Neural cell (in vitro differentiated cells): ENCODE results near the gene TMPRSS3. TPM values are rescaled to one million over a fixed set of nuclear protein-coding genes. Genes with fewer than 3 reads are reported as not detected.

Source experiments
- H2AFZ ChIP-seq: fragments of 200-600, 300-800 bp; sonication (generic), shearing (Covaris generic); 2 replicates; pipeline ENCODE4 v1.6.0; 2014; ENCODE audit warnings: low read depth, mild to moderate bottlenecking, antibody characterized with exemption, low read length, moderate library complexity
- H3F3A ChIP-seq: fragments of 200-600 bp; shearing (Covaris generic); 2 replicates; pipeline ENCODE4 v1.6.1; 2016; ENCODE audit warnings: mild to moderate bottlenecking, moderate library complexity, mixed read lengths, antibody characterized with exemption, low read length; ENCODE audit not compliant: insufficient read depth, poor library complexity, severe bottlenecking
- H3K27ac ChIP-seq: fragments of 200-600, 300-800 bp; sonication (generic), shearing (Covaris generic); 2 replicates; pipeline ENCODE4 v1.5.1; 2014; ENCODE audit warnings: mild to moderate bottlenecking, low read length, moderate library complexity
- H3K27me3 ChIP-seq: fragments of 300-800, 200-600 bp; sonication (generic), shearing (Covaris generic); 2 replicates; pipeline ENCODE4 v1.6.0; 2014; ENCODE audit warnings: mild to moderate bottlenecking, low read depth, low read length, moderate library complexity; ENCODE audit not compliant: insufficient read depth
- H3K36me3 ChIP-seq: fragments of 300-800, 200-600 bp; sonication (generic), shearing (Covaris generic); 2 replicates; pipeline ENCODE4 v1.5.1; 2014; ENCODE audit warnings: mild to moderate bottlenecking, antibody characterized with exemption, low read length, moderate library complexity; ENCODE audit not compliant: insufficient read depth
- H3K4me2 ChIP-seq: fragments of 300-800, 200-600 bp; sonication (generic), shearing (Covaris generic); 2 replicates; pipeline ENCODE4 v1.6.0; 2014; ENCODE audit warnings: mild to moderate bottlenecking, low read length
- H3K4me3 ChIP-seq: fragments of 300-800, 200-600 bp; sonication (generic), shearing (Covaris generic); 2 replicates; pipeline ENCODE4 v1.5.1; 2014; ENCODE audit warnings: mild to moderate bottlenecking, low read length, moderate library complexity
- H3K79me2 ChIP-seq: fragments of 200-600 bp; shearing (Covaris generic); replicated peaks from 2 replicates; pipeline ENCODE4 v1.6.0; 2014; ENCODE audit warnings: mild to moderate bottlenecking, low read length, moderate library complexity; ENCODE audit not compliant: insufficient read depth
- H3K9ac ChIP-seq: fragments of 300-800, 200-600 bp; sonication (generic), shearing (Covaris generic); 2 replicates; pipeline ENCODE4 v1.6.1; 2016; ENCODE audit warnings: mild to moderate bottlenecking, low read length, mixed read lengths
- H3K9me2 ChIP-seq: fragments of 200-600 bp; shearing (Covaris generic); 2 replicates; pipeline ENCODE4 v1.6.1; 2016; ENCODE audit warnings: mild to moderate bottlenecking, low read length, mixed read lengths; ENCODE audit not compliant: insufficient read depth
- H3K9me3 ChIP-seq: fragments of 200-600, 300-800 bp; sonication (generic), shearing (Covaris generic); 2 replicates; pipeline ENCODE4 v1.6.1; 2016; ENCODE audit warnings: mild to moderate bottlenecking, mixed run types, low read length, moderate library complexity, mixed read lengths
- H4K20me1 ChIP-seq: fragments of 200-600 bp; shearing (Covaris generic); 2 replicates; pipeline ENCODE4 v1.6.1; 2016; ENCODE audit warnings: mild to moderate bottlenecking, mixed run types; ENCODE audit not compliant: insufficient read depth
- CTCF ChIP-seq: fragments of 450-650 bp; IDR thresholded peaks from 2 replicates; pipeline ENCODE4 v1.5.1; 2014; ENCODE audit warnings: antibody characterized with exemption, mild to moderate bottlenecking, moderate library complexity; ENCODE audit not compliant: poor library complexity, severe bottlenecking
- EP300 ChIP-seq: fragments of 450-650 bp; conservative IDR thresholded peaks from 2 replicates; pipeline ENCODE4 v1.6.1; 2014; ENCODE audit warnings: antibody characterized with exemption, mild to moderate bottlenecking, moderate library complexity; ENCODE audit not compliant: poor library complexity, severe bottlenecking
- EZH2 ChIP-seq: fragments of 200-600, 300-800 bp; shearing (Covaris generic), sonication (generic); IDR thresholded peaks from 2 replicates; pipeline ENCODE4 v1.6.1; 2014; ENCODE audit warnings: antibody characterized with exemption, low read length, borderline replicate concordance, mild to moderate bottlenecking; ENCODE audit not compliant: insufficient read depth, poor library complexity, severe bottlenecking
- MXI1 ChIP-seq: fragments of 450-650 bp; conservative IDR thresholded peaks from 2 replicates; pipeline ENCODE4 v1.6.1; 2014; ENCODE audit warnings: antibody characterized with exemption, mild to moderate bottlenecking; ENCODE audit not compliant: poor library complexity, severe bottlenecking
- POLR2AphosphoS5 ChIP-seq: IDR thresholded peaks from 2 replicates; pipeline ENCODE4 v1.6.1; 2012
- RAD21 ChIP-seq: fragments of 450-650 bp; conservative IDR thresholded peaks from 2 replicates; pipeline ENCODE4 v1.6.1; 2014; ENCODE audit warnings: antibody characterized with exemption, mild to moderate bottlenecking, moderate library complexity
- REST ChIP-seq: IDR thresholded peaks from 2 replicates; pipeline ENCODE4 v1.6.1; 2012; ENCODE audit warnings: borderline replicate concordance
- SMC3 ChIP-seq: fragments of 450-650 bp; conservative IDR thresholded peaks from 2 replicates; pipeline ENCODE4 v1.6.1; 2014; ENCODE audit warnings: antibody characterized with exemption, mild to moderate bottlenecking, moderate library complexity; ENCODE audit not compliant: poor library complexity
- TAF1 ChIP-seq: IDR thresholded peaks from 2 replicates; pipeline ENCODE4 v1.6.1; 2012; ENCODE audit warnings: low read depth
- polyA plus RNA-seq: library from polyadenylated mRNA; depleted of rRNA; stranded (reverse); fragments of >200 nt; gene quantifications from 2 replicates; pipeline ENCODE4 v1.2.3, GENCODE V29; 2014

The TMPRSS3 gene
- polyA plus RNA-seq, 1 donor from 2014 or later: 0.12 TPM

GRCh38 chr21:42347601-42348327, 48.1 kb downstream of the TMPRSS3 start:
- Histone ChIP-seq H3K4me3 (no peak overlapping the region), H3K79me2 (no peaks in the 10 kb centered on the region), H3F3A (no peaks in the 10 kb centered on the region), H3K27ac (no peak overlapping the region), H3K4me2 (no peak overlapping the region), H3K36me3 (no peaks in the 10 kb centered on the region), H3K9me3 (no peaks in the 10 kb centered on the region), H3K9ac (no peak overlapping the region), H3K9me2 (no peaks in the 10 kb centered on the region), H3K27me3 (no peaks in the 10 kb centered on the region), H4K20me1 (no peaks in the 10 kb centered on the region), H2AFZ (no peak overlapping the region)
- TF ChIP-seq TAF1: no peak
- no peak for TF ChIP-seq REST
- TF ChIP-seq CTCF: no peak
- no peak for TF ChIP-seq SMC3
- TF ChIP-seq EZH2: no peak
- TF ChIP-seq POLR2AphosphoS5: no peak
- no peak for TF ChIP-seq EP300
- TF ChIP-seq MXI1: no peak
- no peak for TF ChIP-seq RAD21

- H3K36me3 ChIP-seq: no peaks in the 10 kb centered on the region
- no peaks in the 10 kb centered on the region for H3F3A ChIP-seq
- no peak overlapping the region for H3K27ac ChIP-seq
- no peaks in the 10 kb centered on the region for H3K9me2 ChIP-seq
- H3K9ac ChIP-seq: no peak overlapping the region
- H2AFZ ChIP-seq: no peak overlapping the region
- no peak for TF ChIP-seq MXI1
- no peak for TF ChIP-seq POLR2AphosphoS5
- no peak for TF ChIP-seq TAF1
- no peak for TF ChIP-seq CTCF
- H3K79me2 ChIP-seq: no peaks in the 10 kb centered on the region
- no peaks in the 10 kb centered on the region for H3K27me3 ChIP-seq
- no peaks in the 10 kb centered on the region for H4K20me1 ChIP-seq
- no peak overlapping the region for H3K4me2 ChIP-seq
- no peak overlapping the region for H3K4me3 ChIP-seq
- H3K9me3 ChIP-seq: no peaks in the 10 kb centered on the region
Measured at GRCh38 chr21:42346866-42347600, 48.8 kb downstream of the TMPRSS3 start.
